HG02610 (cell line): Measurements from ENCODE around the gene BARHL1.

Source experiments
- ATAC-seq: cut with Tn5 transposase; IDR thresholded peaks from one replicate; pipeline ENCODE4 v1.9.1; 2021; ENCODE audit warnings: mild to moderate bottlenecking, moderate library complexity; ENCODE audit not compliant: unreplicated experiment

The BARHL1 gene

GRCh38 chr9:132586830-132587591, 4.6 kb downstream of the BARHL1 start:
- ATAC-seq: no peak

GRCh38 chr9:132587592-132587955, 5.2 kb downstream of the BARHL1 start:
- ATAC-seq: no peak

GRCh38 chr9:132588098-132588497, 5.7 kb downstream of the BARHL1 start:
- no peak for ATAC-seq

GRCh38 chr9:132588501-132589147, 6.2 kb downstream of the BARHL1 start:
- ATAC-seq: no peak

- no peak for ATAC-seq
These were observed 7.0 kb downstream of the BARHL1 start for GRCh38 chr9:132589148-132590036.

- ATAC-seq: no peak
These were observed 7.6 kb downstream of the BARHL1 start for GRCh38 chr9:132590037-132590317.

- ATAC-seq: no peak
These were observed 8.1 kb downstream of the BARHL1 start for GRCh38 chr9:132590318-132591182.

- no peak for ATAC-seq
These were observed 8.8 kb downstream of the BARHL1 start for GRCh38 chr9:132591244-132591643.

- ATAC-seq: no peak
These were observed 9.4 kb downstream of the BARHL1 start for GRCh38 chr9:132591751-132592314.

- no peak for ATAC-seq
These were observed 10.0 kb downstream of the BARHL1 start for GRCh38 chr9:132592451-132592850.

GRCh38 chr9:132594412-132594811, 12.0 kb downstream of the BARHL1 start:
- no peak for ATAC-seq

GRCh38 chr9:132595319-132595718, 12.9 kb downstream of the BARHL1 start:
- no peak for ATAC-seq

GRCh38 chr9:132596200-132596599, 13.8 kb downstream of the BARHL1 start:
- no peak for ATAC-seq

GRCh38 chr9:132597073-132597775, 14.8 kb downstream of the BARHL1 start:
- no peak for ATAC-seq

GRCh38 chr9:132600326-132600984, 18.0 kb downstream of the BARHL1 start:
- no peak for ATAC-seq

GRCh38 chr9:132602207-132602606, 19.8 kb downstream of the BARHL1 start:
- ATAC-seq: no peak

GRCh38 chr9:132605387-132605786, 23.0 kb downstream of the BARHL1 start:
- ATAC-seq: no peak

GRCh38 chr9:132606066-132606465, 23.7 kb downstream of the BARHL1 start:
- no peak for ATAC-seq

- no peak for ATAC-seq
These were observed 26.8 kb downstream of the BARHL1 start for GRCh38 chr9:132609184-132609583.
